Transverse colon (tissue), 4 donors: ENCODE results near the gene HS3ST1. TPM values are rescaled to one million over a fixed set of nuclear protein-coding genes. Genes with fewer than 3 reads are reported as not detected.

Experiments used
- DNase-seq: peaks from one replicate; pipeline ENCODE4 v3.0.0-alpha.2; 2019
- H3K27ac ChIP-seq, 4 donors: fragments of 200-600 bp; sonication (generic); 2 replicates each; pipeline ENCODE4 v1.5.1; 2016 to 2018; ENCODE audit warnings: inconsistent platforms in 4 of 4
- H3K27me3 ChIP-seq: fragments of 200-600 bp; sonication (generic); 2 replicates; pipeline ENCODE4 v1.5.1; 2017; ENCODE audit warnings: inconsistent platforms
- H3K36me3 ChIP-seq, 4 donors: fragments of 200-600 bp; sonication (generic); 2 replicates each; pipeline ENCODE4 v1.5.1; 2017 to 2019; ENCODE audit warnings: inconsistent platforms in 4 of 4
- H3K4me1 ChIP-seq, 4 donors: fragments of 200-600 bp; sonication (generic); 2 replicates each; pipeline ENCODE4 v1.5.1; 2017 to 2020; ENCODE audit warnings: inconsistent platforms in 4 of 4
- H3K4me3 ChIP-seq, 4 donors: fragments of 200-600 bp; sonication (generic); 1 replicate in 1 of 4; 2 replicates in 3 of 4; pipeline versions ENCODE4 v1.5.1 to v1.6.1; 2017 to 2019; ENCODE audit warnings: inconsistent platforms in 4 of 4
- H3K9me3 ChIP-seq, 2 donors: fragments of 200-600 bp; sonication (generic); 2 replicates each; pipeline ENCODE4 v1.5.1; 2017 to 2019; ENCODE audit warnings: inconsistent platforms in 2 of 2
- EP300 ChIP-seq: sonication (generic); formaldehyde crosslinking; IDR thresholded peaks from one replicate; pipeline ENCODE4 v1.6.1; 2017; ENCODE audit warnings: antibody characterized with exemption, low read depth
- POLR2A ChIP-seq: fragments of 450-650 bp; IDR thresholded peaks from one replicate; pipeline ENCODE4 v1.6.1; 2016; ENCODE audit warnings: antibody characterized with exemption, mild to moderate bottlenecking, moderate library complexity
- POLR2AphosphoS5 ChIP-seq, 3 donors: sonication (generic); formaldehyde crosslinking; IDR thresholded peaks; one replicate each; pipeline ENCODE4 v1.6.1; 2016; ENCODE audit warnings: antibody characterized with exemption in 3 of 3
- WGBS, 2 donors: methylation state at CpG; one replicate each; pipeline ENCODE4 v1.1.5; 2018; ENCODE audit warnings: low coverage in 1 of 2; 5-methylcytosine and 5-hydroxymethylcytosine counted together
- in situ Hi-C, 4 donors: fragments of 200-750 bp; cut with MboI; loops; one replicate each; pipeline versions ENCODE4 v1.15.0 to v1.15.1; 2017; ENCODE audit warnings: low sequenced_read_pairs in 3 of 4, low pct_ligation_motif_present in 1 of 4, low pct_unique_long_range_greater_than_20kb in 1 of 4
- intact Hi-C: fragments of 100-400 bp; cut with DNase I; formaldehyde crosslinking; loops from one replicate; pipeline ENCODE4 v1.15.1; 2023; ENCODE audit warnings: low total_unique reads
- small RNA-seq, 4 donors: library from RNA; depleted of rRNA; stranded (forward); fragments of <200 nt; gene quantifications; one replicate each; pipeline ENCODE3, GENCODE V24; 2016
- total RNA-seq, 4 donors: library from RNA; depleted of rRNA; stranded (reverse); fragments of >200 nt; gene quantifications; one replicate each; pipeline ENCODE4 v1.1.0, GENCODE V29; 2016
- TF ChIP-seq, protein P1 (sequence below), 5 experiments: fragments of 200-600 bp in 3 of 5; fragments of 450-650 bp in 2 of 5; sonication (generic) in 3 of 5; IDR thresholded peaks; 1 replicate in 2 of 5; 2 replicates in 3 of 5; pipeline ENCODE4 v1.5.1; 2016 to 2017; ENCODE audit warnings: antibody characterized with exemption in 5 of 5, inconsistent platforms in 3 of 5, mild to moderate bottlenecking in 2 of 5, moderate library complexity in 1 of 5

The HS3ST1 gene
- total RNA-seq, 4 donors from 2014 or later: 3.2 to 4.9 TPM; not detected in 2

DNA sequence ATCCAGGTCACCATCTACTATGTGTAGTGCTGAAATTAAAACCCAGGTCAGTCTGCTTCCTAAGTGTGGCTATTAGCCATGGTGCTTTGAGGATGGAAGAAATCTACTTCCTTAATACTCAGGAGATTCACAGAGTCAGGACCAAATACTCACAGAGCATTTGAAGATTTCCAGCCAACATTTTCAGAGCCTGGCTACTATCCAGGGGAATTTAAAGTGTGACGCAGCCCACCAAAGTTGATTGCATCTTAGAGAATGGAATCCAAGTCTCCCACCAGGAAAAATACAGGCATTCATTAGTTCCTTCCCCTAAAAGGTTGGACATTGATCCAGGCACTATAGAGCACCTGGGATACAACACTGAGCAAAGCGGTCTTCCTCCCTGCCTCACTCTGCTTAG, 83.8 kb downstream of the HS3ST1 start:
- 82 to 83% methylated on average over 2 of the region's 2 CpGs for WGBS, 2 donors
- no peak for TF ChIP-seq EP300
- TF ChIP-seq, protein P1, sequence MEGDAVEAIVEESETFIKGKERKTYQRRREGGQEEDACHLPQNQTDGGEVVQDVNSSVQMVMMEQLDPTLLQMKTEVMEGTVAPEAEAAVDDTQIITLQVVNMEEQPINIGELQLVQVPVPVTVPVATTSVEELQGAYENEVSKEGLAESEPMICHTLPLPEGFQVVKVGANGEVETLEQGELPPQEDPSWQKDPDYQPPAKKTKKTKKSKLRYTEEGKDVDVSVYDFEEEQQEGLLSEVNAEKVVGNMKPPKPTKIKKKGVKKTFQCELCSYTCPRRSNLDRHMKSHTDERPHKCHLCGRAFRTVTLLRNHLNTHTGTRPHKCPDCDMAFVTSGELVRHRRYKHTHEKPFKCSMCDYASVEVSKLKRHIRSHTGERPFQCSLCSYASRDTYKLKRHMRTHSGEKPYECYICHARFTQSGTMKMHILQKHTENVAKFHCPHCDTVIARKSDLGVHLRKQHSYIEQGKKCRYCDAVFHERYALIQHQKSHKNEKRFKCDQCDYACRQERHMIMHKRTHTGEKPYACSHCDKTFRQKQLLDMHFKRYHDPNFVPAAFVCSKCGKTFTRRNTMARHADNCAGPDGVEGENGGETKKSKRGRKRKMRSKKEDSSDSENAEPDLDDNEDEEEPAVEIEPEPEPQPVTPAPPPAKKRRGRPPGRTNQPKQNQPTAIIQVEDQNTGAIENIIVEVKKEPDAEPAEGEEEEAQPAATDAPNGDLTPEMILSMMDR (IDR thresholded peaks at IDR 0.05): no peak
- no peak for TF ChIP-seq POLR2A
- no peak for TF ChIP-seq POLR2AphosphoS5 (IDR thresholded peaks at IDR 0.05)
- Histone ChIP-seq H3K9me3 (no peaks in the 10 kb centered on the region), H3K27me3 (no peaks in the 10 kb centered on the region), H3K4me3 (no peak overlapping the region), H3K27ac (no peak overlapping the region), H3K4me1 (no peaks in the 10 kb centered on the region), H3K36me3 (no peaks in the 10 kb centered on the region)
- DNase-seq: no peak
- intact Hi-C loops: no loop called here
- in situ Hi-C loops: no loop called here

DNA sequence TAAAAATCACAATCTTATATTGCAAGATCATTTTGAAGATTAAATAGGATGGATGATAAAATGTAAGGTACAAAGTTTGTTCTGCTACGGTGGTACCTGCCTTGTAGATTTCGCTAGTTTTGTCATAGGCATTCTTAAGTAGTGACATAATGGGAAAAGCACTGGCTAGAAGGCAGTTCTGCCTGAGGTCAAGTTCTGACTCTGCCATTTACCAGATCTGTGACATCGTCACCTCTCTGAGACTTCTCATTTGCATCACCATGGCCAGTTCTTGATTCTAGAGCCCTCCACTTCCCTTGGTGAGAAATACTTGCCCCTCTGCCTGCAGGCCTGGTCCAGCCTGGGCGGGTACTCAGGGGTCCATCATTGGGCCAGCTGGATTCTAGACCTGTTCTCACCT, 85.2 kb downstream of the HS3ST1 start:
- in situ Hi-C loops: no loop called here
- WGBS, 2 donors: 90 to 100% methylated on average over 3 to 4 of the region's 4 CpGs
- DNase-seq: no peak

More for the DNA sequence above, 85.2 kb downstream of the HS3ST1 start:
- intact Hi-C loops: no loop called here
- Histone ChIP-seq H3K4me3 (no peak overlapping the region), H3K9me3 (no peaks in the 10 kb centered on the region), H3K27ac (no peak overlapping the region), H3K4me1 (no peaks in the 10 kb centered on the region), H3K27me3 (no peaks in the 10 kb centered on the region), H3K36me3 (no peaks in the 10 kb centered on the region)
- TF ChIP-seq POLR2AphosphoS5 (IDR thresholded peaks at IDR 0.05) (no peak), POLR2A (no peak), EP300 (no peak)
- TF ChIP-seq, protein P1 (IDR thresholded peaks at IDR 0.05): no peak

Small RNA genes within 50 kb of the gene (small RNA-seq; reads per million reads assigned to genes)
- gene MIR572 (0 reads per million in 4 donors), gene RNA5SP156 (0 reads per million in 4 donors)
